K562 (cell line): ENCODE data around the gene HHATL. TPM values are rescaled to one million over a fixed set of nuclear protein-coding genes. Genes with fewer than 3 reads are reported as not detected.

ENCODE experiments used
- ARNT ChIP-seq, 2 experiments: fragments of 450-650 bp; IDR thresholded peaks; 2 replicates each; pipeline ENCODE4 v1.6.1; 2016; ENCODE audit warnings: mild to moderate bottlenecking in 1 of 2
- ATF7 ChIP-seq: fragments of 450-650 bp; IDR thresholded peaks from 2 replicates; pipeline ENCODE4 v1.7.1; 2014; ENCODE audit warnings: mild to moderate bottlenecking, moderate library complexity
- BHLHE40 ChIP-seq: IDR thresholded peaks from 2 replicates; pipeline ENCODE4 v1.6.1; 2011; ENCODE audit warnings: low read length, improper control_type of control experiment
- CHD7 ChIP-seq: fragments of 200-600 bp; sonication (generic); IDR thresholded peaks from one replicate; pipeline ENCODE4 v1.6.1; 2012; ENCODE audit warnings: mild to moderate bottlenecking, low read depth, low read length, inconsistent platforms
- FOXP1 ChIP-seq: sonication (generic); formaldehyde crosslinking; IDR thresholded peaks from 2 replicates; pipeline ENCODE4 v1.8.0; 2022; ENCODE audit warnings: mild to moderate bottlenecking, missing genetic modification reagents
- KDM4B ChIP-seq, 2 experiments: fragments of 450-650 bp in 1 of 2; sonication (generic) in 1 of 2; IDR thresholded peaks; 2 replicates each; pipeline ENCODE4 v1.6.1; 2016 to 2017; ENCODE audit warnings: borderline replicate concordance in 2 of 2, antibody characterized with exemption in 1 of 2, low read depth in 1 of 2, mild to moderate bottlenecking in 1 of 2
- MXD1 ChIP-seq: fragments of 250-450 bp; sonication (Bioruptor Pico); IDR thresholded peaks from 2 replicates; pipeline ENCODE4 v1.8.0; 2021; ENCODE audit warnings: borderline replicate concordance, mild to moderate bottlenecking, moderate library complexity; ENCODE audit not compliant: poor library complexity, severe bottlenecking
- NR2C1 ChIP-seq, 2 experiments: fragments of 450-650 bp; IDR thresholded peaks; 2 replicates each; pipeline ENCODE4 v1.6.1; 2017; ENCODE audit warnings: mild to moderate bottlenecking in 2 of 2, antibody characterized with exemption in 1 of 2, inconsistent platforms in 1 of 2, missing compliant biosample characterization in 1 of 2, missing genetic modification characterization in 1 of 2
- PTBP1 ChIP-seq: fragments of 200-400 bp; formaldehyde crosslinking; IDR thresholded peaks from 2 replicates; pipeline ENCODE4 v1.6.1; 2017; ENCODE audit warnings: low read depth, low read length
- PYGO2 ChIP-seq: fragments of 450-650 bp; IDR thresholded peaks from 2 replicates; pipeline ENCODE4 v1.6.1; 2016; ENCODE audit warnings: mild to moderate bottlenecking, missing genetic modification characterization, moderate library complexity, missing compliant biosample characterization
- RHOXF2B ChIP-seq: fragments of 250-450 bp; sonication (Bioruptor Pico); conservative IDR thresholded peaks from 2 replicates; pipeline ENCODE4 v1.5.1; 2021
- SNRNP70 ChIP-seq: fragments of 200-400 bp; formaldehyde crosslinking; optimal IDR thresholded peaks from 2 replicates; pipeline ENCODE3; 2017; ENCODE audit warnings: low read depth, low read length
- SRF ChIP-seq, 2 experiments: fragments of 250-450, 450-650 bp in 1 of 2; sonication (Bioruptor Pico) in 1 of 2; sonication (generic) in 1 of 2; formaldehyde crosslinking; IDR thresholded peaks; 2 replicates each; pipeline versions ENCODE4 v1.5.0 to v1.5.1; 2020 to 2022; ENCODE audit warnings: mild to moderate bottlenecking in 1 of 2, missing genetic modification reagents in 1 of 2
- ZNF398 ChIP-seq: fragments of 250-450 bp; sonication (Bioruptor Pico); IDR thresholded peaks from 2 replicates; pipeline ENCODE4 v1.8.0; 2021; ENCODE audit warnings: moderate library complexity, mild to moderate bottlenecking, inconsistent platforms
- polyA plus RNA-seq, 8 experiments: library from polyadenylated mRNA; depleted of rRNA in 4 of 8; stranded (reverse) in 5 of 8; unstranded in 3 of 8; fragments of >200 nt; fragmentation: Nextera tagmentation in 2 of 8; fragmentation: Illumina TruSeq in 1 of 8; extraction: Ambion mirVana in 2 of 8; extraction: Trizol in 1 of 8; gene quantifications; 2 replicates each; pipeline versions ENCODE4 v1.2.1 to v1.2.3, GENCODE V29; 2011 to 2014; ENCODE audit warnings: inconsistent platforms in 1 of 8, missing spikeins in 1 of 8
- total RNA-seq, 7 experiments: library from RNA; depleted of rRNA in 6 of 7; stranded (reverse); fragments of >200 nt in 6 of 7; fragmentation: Illumina TruSeq in 2 of 7; extraction: Trizol in 2 of 7; gene quantifications; 2 replicates each; pipeline versions ENCODE4 v1.2.1 to v1.2.3, GENCODE V29; 2011 to 2021; ENCODE audit warnings: low replicate concordance in 1 of 7

HHATL gene
- total and polyA plus RNA-seq, 9 of the 15 experiments (the other 6 are each of a cell fraction or from before 2014, with no cell fraction given), result not detected

GRCh38 chr3:42649783-42650182 is 52.8 kb downstream of the HHATL start (continued):
- TF ChIP-seq SNRNP70 (no peak), PTBP1 (no peak), ARNT (IDR thresholded peaks at IDR 0.05) (no peak), FOXP1 (CRISPR knock-in tag) (no peak), RHOXF2B (no peak), CHD7 (no peak), SRF (CRISPR knock-in tag; IDR thresholded peaks at IDR 0.05) (no peak), PYGO2 (tag) (no peak), BHLHE40 (no peak), NR2C1 (IDR thresholded peaks at IDR 0.05) (no peak), NR2C1 (tag; IDR thresholded peaks at IDR 0.05) (no peak), MXD1 (CRISPR knock-in tag) (no peak), ZNF398 (CRISPR knock-in tag) (no peak), ATF7 (no peak), KDM4B (IDR thresholded peaks at IDR 0.05; ENCODE audit: borderline replicate concordance in 2 of 2, low read depth in 1 of 2) (no peak)
